ENCODE data around the gene ELAVL4. TPM values are rescaled to one million over a fixed set of nuclear protein-coding genes. Genes with fewer than 3 reads are reported as not detected.
"Not testable (repeated sequence)": the region's sequence is repeated elsewhere in the genome, so short reads cannot be mapped to it uniquely, and the experiment has no call there.

The ELAVL4 gene
- total RNA-seq, 1 donor from 2014 or later: not detected

DNA sequence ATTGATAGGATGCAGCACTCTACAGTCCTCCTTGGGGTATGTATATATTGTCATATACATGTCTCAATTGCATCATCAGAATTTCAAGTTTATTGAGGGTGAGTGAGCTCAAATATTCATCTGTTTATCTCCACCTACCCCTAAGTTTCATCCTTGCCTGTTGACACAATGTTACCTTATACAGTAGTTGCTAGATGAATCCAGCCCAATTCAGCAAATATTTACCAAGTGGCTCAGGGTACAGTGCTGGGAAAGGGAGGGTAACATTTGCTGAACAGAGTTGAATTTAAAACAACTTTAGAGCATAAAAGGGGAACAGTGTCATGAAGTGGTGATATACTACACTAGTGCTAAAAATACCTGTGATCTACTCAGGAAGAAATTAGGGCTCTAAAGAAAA lies 14.4 kb downstream of the ELAVL4 start:
- DNase-seq (ENCODE audit: low read depth in 2 of 2): no peak

- DNase-seq (ENCODE audit: low read depth in 2 of 2): no peak
Measured at GRCh38 chr1:50126927-50127715, 18.4 kb downstream of the ELAVL4 start.

- DNase-seq (ENCODE audit: low read depth in 2 of 2): no peak
Measured at GRCh38 chr1:50129201-50129600, 20.5 kb downstream of the ELAVL4 start.

- no peak for DNase-seq (ENCODE audit: low read depth in 2 of 2)
Measured at GRCh38 chr1:50132347-50132894, 23.7 kb downstream of the ELAVL4 start.

- DNase-seq (ENCODE audit: low read depth in 2 of 2): no peak
Measured at GRCh38 chr1:50135716-50136115, 27.0 kb downstream of the ELAVL4 start.

DNA sequence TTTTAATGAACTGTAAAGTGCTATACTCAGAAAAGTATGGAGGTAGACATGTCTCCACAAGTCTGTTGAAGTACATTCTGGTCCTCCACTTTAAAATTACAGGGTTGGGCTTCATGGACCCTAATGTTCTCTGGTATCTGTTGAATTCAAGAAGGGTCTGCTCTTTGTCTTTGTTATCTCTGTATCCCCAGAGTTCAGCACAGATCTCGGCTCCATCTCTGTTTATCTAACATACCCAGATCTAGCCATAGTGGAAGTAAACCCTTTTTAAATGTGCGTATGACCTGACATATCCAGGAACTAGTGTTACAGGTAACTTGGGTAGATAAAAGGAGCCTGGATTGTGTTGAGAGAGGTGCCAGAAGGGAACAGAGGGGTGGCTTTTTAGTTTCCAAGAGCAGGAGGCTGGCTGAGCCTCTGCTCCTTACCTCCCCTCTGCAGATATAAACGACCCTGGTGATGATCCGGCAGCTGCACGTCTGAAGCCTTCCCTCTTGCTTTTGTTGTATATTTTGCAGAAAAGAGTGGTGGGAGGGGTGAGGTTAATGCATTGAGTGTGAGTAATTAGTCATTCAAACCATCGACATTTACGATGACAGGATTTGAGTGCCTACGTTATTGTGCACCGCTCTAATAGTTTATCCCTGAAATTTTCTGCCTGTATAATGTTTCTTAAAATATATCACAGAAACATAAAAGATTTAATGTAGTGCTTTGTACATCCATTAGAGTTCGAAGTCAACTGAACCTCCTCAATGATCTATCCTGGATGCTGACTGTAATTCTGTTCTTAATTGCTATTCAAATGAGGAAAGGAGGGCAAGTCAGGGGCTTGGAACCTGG lies 30.8 kb downstream of the ELAVL4 start:
- DNase-seq (ENCODE audit: low read depth in 2 of 2): no peak

DNA sequence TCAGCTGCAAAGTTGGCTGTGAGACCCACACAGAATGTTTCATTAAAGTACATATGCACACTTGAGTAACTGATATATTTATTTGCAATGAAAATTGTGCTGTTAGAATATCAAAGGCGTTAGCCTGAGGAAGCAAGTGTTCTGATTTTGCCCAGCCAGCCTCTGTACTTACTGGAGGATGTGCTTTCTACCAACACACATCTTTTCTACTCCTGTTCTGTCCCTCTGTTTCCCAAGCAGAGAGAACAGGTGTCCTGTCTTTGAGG lies 31.4 kb downstream of the ELAVL4 start:
- no peak for DNase-seq (ENCODE audit: low read depth in 2 of 2)

DNA sequence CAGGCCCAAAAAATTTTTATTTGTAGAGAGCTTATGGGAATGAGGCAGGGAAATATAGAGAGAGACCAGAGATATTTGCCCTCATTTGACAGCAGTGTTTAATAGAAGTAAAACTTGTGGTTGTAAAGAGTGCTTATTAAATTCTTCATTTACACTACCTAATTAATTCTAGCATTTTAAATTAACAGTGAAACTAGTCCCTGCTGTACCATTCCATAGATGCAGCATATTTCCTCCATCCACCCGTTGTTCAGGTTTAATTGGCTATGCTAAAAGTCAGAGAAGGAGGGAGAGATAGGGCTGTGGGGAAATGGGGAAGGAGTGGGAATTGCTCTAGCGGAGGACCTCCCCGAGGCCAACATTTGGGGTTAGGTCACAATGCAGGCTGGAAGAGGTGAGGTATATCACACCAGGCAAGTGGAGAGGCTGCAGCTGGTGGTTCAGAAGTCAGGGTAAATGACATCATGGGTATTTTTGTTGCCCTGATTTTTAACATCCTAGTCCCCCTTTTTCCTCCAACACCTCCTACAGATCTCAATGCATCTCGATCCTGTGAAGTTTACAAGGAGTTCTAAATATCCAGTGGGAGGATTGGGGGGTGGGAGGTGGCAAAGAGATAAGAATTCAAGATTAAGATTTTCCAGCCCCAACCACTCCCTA lies 38.6 kb downstream of the ELAVL4 start:
- no peak for DNase-seq (ENCODE audit: low read depth in 2 of 2)

DNA sequence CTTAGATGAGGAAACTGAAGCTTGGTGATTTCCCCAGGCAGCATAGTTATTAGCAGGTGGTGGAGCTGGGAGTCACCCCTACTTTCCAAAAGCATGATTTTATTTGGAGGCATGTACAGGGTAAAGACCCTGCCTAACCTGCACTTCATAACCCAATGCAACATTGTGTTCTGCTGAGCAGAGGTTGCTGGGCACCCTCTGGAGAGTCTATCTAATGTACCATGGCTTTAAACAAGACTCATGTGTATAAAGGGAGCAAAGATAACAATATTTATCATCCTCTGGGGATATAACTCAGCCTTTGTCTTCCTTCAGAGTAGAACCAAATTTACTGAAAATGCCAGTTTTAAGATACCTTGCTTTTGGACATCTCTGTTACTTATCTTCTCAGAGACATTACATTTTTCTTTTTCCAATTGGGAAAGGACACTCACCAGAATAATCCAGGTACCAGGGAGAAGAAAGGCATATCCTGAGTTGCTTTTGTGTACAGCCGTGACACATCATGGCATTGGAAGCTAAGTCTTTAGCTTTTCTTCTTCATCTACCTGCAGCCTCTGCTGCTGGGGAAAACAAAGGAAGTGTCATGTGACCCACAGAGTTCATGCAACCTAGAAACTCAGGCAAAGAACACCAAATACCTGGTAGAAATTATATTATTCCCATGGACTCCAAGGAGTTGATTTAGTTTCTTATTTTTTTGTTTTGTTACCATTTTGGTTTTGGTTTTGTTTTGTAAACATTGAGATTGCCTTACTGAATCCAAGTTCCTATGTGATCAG lies 39.6 kb downstream of the ELAVL4 start:
- no peak for DNase-seq (ENCODE audit: low read depth in 2 of 2)

GRCh38 chr1:50152236-50152635 lies 43.5 kb downstream of the ELAVL4 start:
- no peak for DNase-seq (ENCODE audit: low read depth in 2 of 2)

GRCh38 chr1:50155541-50155940 lies 46.8 kb downstream of the ELAVL4 start:
- no peak for DNase-seq (ENCODE audit: low read depth in 2 of 2)

DNA sequence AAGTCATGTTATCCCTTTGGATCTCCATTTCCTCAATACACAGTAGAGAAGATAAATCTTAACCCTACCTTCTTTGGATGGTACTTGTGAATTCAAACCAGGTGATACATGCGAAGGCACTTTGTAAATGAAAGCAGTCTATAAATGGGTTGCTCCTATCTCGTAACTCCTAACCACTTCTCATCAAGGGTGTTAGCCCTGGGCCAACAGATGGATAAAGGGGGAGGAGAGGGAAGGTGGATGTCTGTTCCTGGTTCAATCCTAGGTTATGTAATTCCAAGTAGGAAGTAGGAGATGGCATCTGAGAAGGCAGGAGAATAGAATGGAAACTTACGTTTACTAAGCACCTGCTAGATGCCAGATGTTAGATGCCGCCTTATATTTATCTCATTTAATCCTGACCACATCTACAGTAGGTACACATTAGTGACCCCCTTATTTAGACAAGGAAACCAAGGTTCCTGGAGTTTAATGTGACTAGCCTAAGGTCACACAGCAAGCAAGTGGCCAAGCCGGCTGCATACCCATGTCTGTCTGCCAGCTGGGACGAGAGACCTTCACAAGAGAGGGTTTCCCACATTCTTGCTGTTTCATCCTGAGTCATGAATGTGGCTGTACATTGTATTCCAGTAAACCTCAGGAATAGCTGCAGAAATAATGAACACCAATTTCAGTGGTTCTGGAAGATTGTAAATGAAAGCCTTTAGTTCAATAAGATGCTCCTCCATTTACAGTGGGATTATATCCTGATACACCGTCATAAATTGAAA lies 47.7 kb downstream of the ELAVL4 start:
- DNase-seq (ENCODE audit: low read depth in 2 of 2): no peak

DNA sequence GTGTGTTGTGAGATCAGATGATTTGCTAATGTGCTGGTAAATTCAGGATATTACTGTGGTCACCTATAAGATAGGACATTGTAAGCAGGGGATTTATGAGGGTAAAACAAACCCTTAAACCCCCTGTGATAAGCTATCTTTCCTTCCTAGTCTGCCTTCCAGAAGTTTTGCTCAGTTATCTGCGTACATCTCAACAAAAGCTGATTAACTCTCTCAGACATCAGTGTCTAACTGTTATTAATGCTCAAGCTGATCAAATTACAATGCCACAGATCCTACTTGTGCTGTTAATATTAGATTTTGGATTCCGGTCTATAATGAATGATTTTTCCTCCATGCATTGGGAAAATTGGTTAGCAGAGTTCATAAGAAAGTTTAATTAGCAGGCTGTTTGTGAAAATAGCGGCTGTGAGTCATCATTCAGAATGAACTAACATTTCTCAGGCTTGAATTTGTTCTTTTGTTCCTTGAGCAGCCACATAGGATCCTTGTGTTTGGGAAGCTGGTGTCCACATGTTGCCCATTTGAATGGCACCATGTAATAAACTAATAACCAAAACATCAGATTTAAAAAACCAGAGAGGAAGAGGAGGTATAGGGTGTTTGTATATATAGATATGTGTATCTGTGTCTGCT lies 48.7 kb downstream of the ELAVL4 start:
- DNase-seq (ENCODE audit: low read depth in 2 of 2): no peak

DNA sequence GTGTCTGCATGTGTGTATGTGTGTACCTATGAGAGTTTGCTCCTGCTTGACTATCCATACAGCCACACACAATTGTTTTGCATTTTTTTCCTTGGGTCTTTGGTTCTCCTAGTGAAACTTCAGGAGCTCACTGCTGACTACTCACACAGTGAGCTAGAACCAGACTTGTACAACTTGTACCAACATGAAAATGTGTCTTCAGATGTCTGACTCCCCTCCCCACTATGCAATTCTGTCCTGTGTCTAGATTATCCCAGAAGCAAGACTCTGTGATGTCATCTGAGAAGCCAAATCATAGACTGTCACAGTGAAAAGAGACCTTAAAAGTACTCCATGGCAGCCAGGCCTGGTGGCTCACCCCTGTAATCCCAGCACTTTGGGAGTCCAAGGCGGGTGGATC lies 49.7 kb downstream of the ELAVL4 start:
- no peak for DNase-seq (ENCODE audit: low read depth in 2 of 2)

DNA sequence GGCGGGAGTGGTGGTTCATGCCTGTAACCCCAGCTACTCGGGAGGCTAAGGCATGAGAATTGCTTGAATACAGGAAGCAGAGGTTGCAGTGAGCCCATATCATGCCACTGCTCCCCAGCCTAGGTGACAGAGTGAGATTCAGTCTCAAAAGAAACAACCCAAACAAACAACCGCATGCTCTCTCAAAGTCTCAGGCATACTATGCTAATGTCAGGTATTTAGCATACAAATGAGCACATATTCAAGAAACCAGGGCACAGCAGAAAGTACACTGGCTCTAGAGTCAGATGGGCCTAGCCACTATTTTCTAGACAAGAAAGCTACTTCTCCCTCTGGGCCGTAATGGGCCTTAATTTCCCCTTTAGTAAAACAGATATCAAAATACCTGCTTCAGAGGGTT lies 55.0 kb downstream of the ELAVL4 start:
- no peak for DNase-seq (ENCODE audit: low read depth in 2 of 2)

GRCh38 chr1:50166351-50166750 lies 57.6 kb downstream of the ELAVL4 start:
- not testable (repeated sequence) for DNase-seq (ENCODE audit: low read depth in 2 of 2)

- no peak for DNase-seq (ENCODE audit: low read depth in 2 of 2)
Measured at GRCh38 chr1:50172299-50172698, 63.6 kb downstream of the ELAVL4 start.

DNA sequence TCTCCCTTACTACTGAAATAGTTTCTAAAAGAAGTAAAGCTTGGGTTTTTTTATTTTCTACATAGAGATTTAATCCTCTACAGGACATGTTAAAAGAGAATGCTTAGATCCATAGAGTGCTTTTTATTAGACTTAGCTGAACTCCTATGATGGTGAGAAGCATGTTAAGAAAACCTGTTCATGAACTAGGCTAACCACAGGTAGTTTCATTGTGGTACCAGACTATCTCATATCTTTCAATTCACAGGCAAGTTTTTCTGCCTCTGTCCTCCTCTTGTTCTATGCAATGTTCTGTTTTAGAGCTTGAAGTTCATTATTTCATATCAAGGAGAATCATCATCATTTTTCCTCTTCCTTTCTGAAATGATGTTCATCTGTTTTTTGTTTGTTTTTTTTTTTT lies 65.4 kb downstream of the ELAVL4 start:
- DNase-seq (ENCODE audit: low read depth in 2 of 2): no peak

GRCh38 chr1:50175719-50176639 lies 67.3 kb downstream of the ELAVL4 start:
- DNase-seq (ENCODE audit: low read depth in 2 of 2): no peak
